Nephron (organoid): ENCODE data around the gene TMEM14C.

Source experiments
- H3K27ac Mint-ChIP-seq, 3 experiments: 2 replicates each; pipeline ENCODE4 v1.8.0; 2020; ENCODE audit warnings: mixed read lengths in 3 of 3, mild to moderate bottlenecking in 2 of 3, moderate library complexity in 1 of 3
- H3K27me3 Mint-ChIP-seq: 2 replicates; pipeline ENCODE4 v1.8.0; 2021; ENCODE audit warnings: low read depth, mild to moderate bottlenecking, moderate library complexity, mixed read lengths
- H3K36me3 Mint-ChIP-seq: 2 replicates; pipeline ENCODE4 v1.8.0; 2020; ENCODE audit warnings: low read depth, mixed read lengths
- H3K4me1 Mint-ChIP-seq: 2 replicates; pipeline ENCODE4 v1.8.0; 2020; ENCODE audit warnings: mixed read lengths
- H3K4me3 Mint-ChIP-seq, 3 experiments: 2 replicates each; pipeline ENCODE4 v1.8.0; 2020; ENCODE audit warnings: mild to moderate bottlenecking in 3 of 3, mixed read lengths in 3 of 3, moderate library complexity in 2 of 3
- H3K9me3 Mint-ChIP-seq: 2 replicates; pipeline ENCODE4 v1.8.0; 2020; ENCODE audit warnings: mixed read lengths
- CTCF ChIP-seq, 3 experiments: fragments of 200-600 bp; sonication (generic); IDR thresholded peaks; one replicate each; pipeline ENCODE4 v1.5.0; 2021; ENCODE audit warnings: antibody characterized with exemption in 3 of 3; ENCODE audit not compliant: unreplicated experiment in 3 of 3

The TMEM14C gene

GRCh38 chr6:10759884-10760329 is 37.0 kb downstream of the TMEM14C start:
- peaks cover 63% of the 10 kb centered on the region for H3K36me3 Mint-ChIP-seq
- H3K27ac Mint-ChIP-seq: peak overlapping the region in 1 of 3 experiments; percentile 37
- no peaks in the 10 kb centered on the region for H3K9me3 Mint-ChIP-seq
- no peak overlapping the region for H3K4me3 Mint-ChIP-seq
- peaks cover 11% of the 10 kb centered on the region for H3K4me1 Mint-ChIP-seq
- no peak for TF ChIP-seq CTCF (IDR thresholded peaks at IDR 0.05; ENCODE audit: unreplicated experiment in 3 of 3)
- no peaks in the 10 kb centered on the region for H3K27me3 Mint-ChIP-seq

- no peak for TF ChIP-seq CTCF (IDR thresholded peaks at IDR 0.05; ENCODE audit: unreplicated experiment in 3 of 3)
- peaks cover 11% of the 10 kb centered on the region for H3K4me1 Mint-ChIP-seq
- H3K4me3 Mint-ChIP-seq: no peak overlapping the region
- no peaks in the 10 kb centered on the region for H3K9me3 Mint-ChIP-seq
- peaks cover 39% of the 10 kb centered on the region for H3K36me3 Mint-ChIP-seq
- no peak overlapping the region for H3K27ac Mint-ChIP-seq
- no peaks in the 10 kb centered on the region for H3K27me3 Mint-ChIP-seq
Measured at GRCh38 chr6:10763006-10763405, 40.1 kb downstream of the TMEM14C start.

- Mint-ChIP-seq H3K4me1 (peaks cover 8% of the 10 kb centered on the region), H3K9me3 (no peaks in the 10 kb centered on the region), H3K4me3 (no peak overlapping the region), H3K36me3 (peaks cover 21% of the 10 kb centered on the region), H3K27ac (no peak overlapping the region), H3K27me3 (no peaks in the 10 kb centered on the region)
- no peak for TF ChIP-seq CTCF (IDR thresholded peaks at IDR 0.05; ENCODE audit: unreplicated experiment in 3 of 3)
Measured at GRCh38 chr6:10769419-10769818, 46.5 kb downstream of the TMEM14C start.

- H3K27me3 Mint-ChIP-seq: no peaks in the 10 kb centered on the region
- H3K4me1 Mint-ChIP-seq: peaks cover 8% of the 10 kb centered on the region
- peaks cover 32% of the 10 kb centered on the region for H3K36me3 Mint-ChIP-seq
- H3K9me3 Mint-ChIP-seq: no peaks in the 10 kb centered on the region
- H3K27ac Mint-ChIP-seq: no peak overlapping the region
- H3K4me3 Mint-ChIP-seq: no peak overlapping the region
- TF ChIP-seq CTCF (IDR thresholded peaks at IDR 0.05; ENCODE audit: unreplicated experiment in 3 of 3): no peak
Measured at GRCh38 chr6:10771371-10771894, 48.6 kb downstream of the TMEM14C start.

GRCh38 chr6:10778230-10778629 is 55.4 kb downstream of the TMEM14C start:
- Mint-ChIP-seq H3K27me3 (no peaks in the 10 kb centered on the region), H3K9me3 (no peaks in the 10 kb centered on the region), H3K36me3 (peaks cover 36% of the 10 kb centered on the region), H3K27ac (no peak overlapping the region), H3K4me1 (no peaks in the 10 kb centered on the region), H3K4me3 (no peak overlapping the region)
- no peak for TF ChIP-seq CTCF (IDR thresholded peaks at IDR 0.05; ENCODE audit: unreplicated experiment in 3 of 3)

- peaks cover 39% of the 10 kb centered on the region for H3K36me3 Mint-ChIP-seq
- H3K27me3 Mint-ChIP-seq: no peaks in the 10 kb centered on the region
- no peak overlapping the region for H3K4me3 Mint-ChIP-seq
- TF ChIP-seq CTCF (IDR thresholded peaks at IDR 0.05; ENCODE audit: unreplicated experiment in 3 of 3): no peak
- H3K4me1 Mint-ChIP-seq: no peaks in the 10 kb centered on the region
- H3K9me3 Mint-ChIP-seq: no peaks in the 10 kb centered on the region
- H3K27ac Mint-ChIP-seq: no peak overlapping the region
Measured at GRCh38 chr6:10779076-10779475, 56.2 kb downstream of the TMEM14C start.
